ENCODE results near the gene RPTOR.

Gene RPTOR

DNA sequence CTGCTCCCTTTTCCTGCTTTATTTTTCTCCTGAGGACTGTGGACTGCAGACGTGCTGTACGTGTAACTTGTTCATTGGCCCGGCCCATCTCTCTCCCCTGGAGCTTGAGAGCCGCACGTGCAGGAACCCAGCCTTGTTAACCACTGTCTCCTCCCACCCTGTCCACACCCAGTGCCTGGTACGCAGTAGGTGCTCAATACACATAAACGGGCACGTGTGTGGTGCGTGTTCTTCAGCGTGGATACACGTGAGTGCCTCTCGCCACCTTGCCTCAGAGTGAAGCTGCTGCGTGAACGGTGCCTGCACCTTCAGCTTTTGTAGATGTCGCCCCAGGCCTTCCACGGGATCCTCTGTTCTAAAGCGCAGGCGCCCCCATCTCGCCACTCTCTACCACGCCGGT is 350.7 kb downstream of the RPTOR start:
- Histone ChIP-seq H3K36me3 (peaks cover 18% of the 10 kb centered on the region), H3K4me1 (peaks cover 18% of the 10 kb centered on the region), H3K27me3 (no peaks in the 10 kb centered on the region), H3K9me3 (no peaks in the 10 kb centered on the region), H3K4me3 (ENCODE audit: low read depth, low read length) (no peak overlapping the region)
- no peak for DNase-seq
- TF ChIP-seq, protein P1, sequence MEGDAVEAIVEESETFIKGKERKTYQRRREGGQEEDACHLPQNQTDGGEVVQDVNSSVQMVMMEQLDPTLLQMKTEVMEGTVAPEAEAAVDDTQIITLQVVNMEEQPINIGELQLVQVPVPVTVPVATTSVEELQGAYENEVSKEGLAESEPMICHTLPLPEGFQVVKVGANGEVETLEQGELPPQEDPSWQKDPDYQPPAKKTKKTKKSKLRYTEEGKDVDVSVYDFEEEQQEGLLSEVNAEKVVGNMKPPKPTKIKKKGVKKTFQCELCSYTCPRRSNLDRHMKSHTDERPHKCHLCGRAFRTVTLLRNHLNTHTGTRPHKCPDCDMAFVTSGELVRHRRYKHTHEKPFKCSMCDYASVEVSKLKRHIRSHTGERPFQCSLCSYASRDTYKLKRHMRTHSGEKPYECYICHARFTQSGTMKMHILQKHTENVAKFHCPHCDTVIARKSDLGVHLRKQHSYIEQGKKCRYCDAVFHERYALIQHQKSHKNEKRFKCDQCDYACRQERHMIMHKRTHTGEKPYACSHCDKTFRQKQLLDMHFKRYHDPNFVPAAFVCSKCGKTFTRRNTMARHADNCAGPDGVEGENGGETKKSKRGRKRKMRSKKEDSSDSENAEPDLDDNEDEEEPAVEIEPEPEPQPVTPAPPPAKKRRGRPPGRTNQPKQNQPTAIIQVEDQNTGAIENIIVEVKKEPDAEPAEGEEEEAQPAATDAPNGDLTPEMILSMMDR (IDR thresholded peaks at IDR 0.05; ENCODE audit: low read depth, low read length), result no peak

DNA sequence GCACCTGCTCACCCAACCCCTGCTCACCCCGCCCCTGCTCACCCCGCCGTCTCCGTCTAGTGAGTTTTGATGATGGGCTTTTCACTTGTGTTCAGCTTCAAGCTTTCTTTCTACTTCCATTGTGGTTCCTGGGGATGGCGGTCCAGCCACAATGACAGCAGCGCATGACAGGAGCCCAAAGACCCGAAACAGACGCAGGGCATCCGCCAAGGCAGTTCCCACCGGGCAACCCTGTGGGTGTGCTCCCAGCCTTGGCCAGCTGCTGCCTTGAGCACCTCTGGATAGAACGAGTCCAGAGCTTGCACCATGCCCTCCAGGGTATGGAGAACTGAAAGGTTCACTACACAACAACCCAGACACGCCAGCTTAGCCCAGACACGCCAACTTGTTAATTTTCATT is 354.1 kb downstream of the RPTOR start:
- DNase-seq, result no peak
- TF ChIP-seq, protein P1 (IDR thresholded peaks at IDR 0.05; ENCODE audit: low read depth, low read length), result no peak
- H3K36me3 ChIP-seq, result peaks cover 24% of the 10 kb centered on the region
- H3K4me1 ChIP-seq, result no peaks in the 10 kb centered on the region
- no peaks in the 10 kb centered on the region for H3K27me3 ChIP-seq
- H3K4me3 ChIP-seq (ENCODE audit: low read depth, low read length), result no peak overlapping the region
- H3K9me3 ChIP-seq, result no peaks in the 10 kb centered on the region

DNA sequence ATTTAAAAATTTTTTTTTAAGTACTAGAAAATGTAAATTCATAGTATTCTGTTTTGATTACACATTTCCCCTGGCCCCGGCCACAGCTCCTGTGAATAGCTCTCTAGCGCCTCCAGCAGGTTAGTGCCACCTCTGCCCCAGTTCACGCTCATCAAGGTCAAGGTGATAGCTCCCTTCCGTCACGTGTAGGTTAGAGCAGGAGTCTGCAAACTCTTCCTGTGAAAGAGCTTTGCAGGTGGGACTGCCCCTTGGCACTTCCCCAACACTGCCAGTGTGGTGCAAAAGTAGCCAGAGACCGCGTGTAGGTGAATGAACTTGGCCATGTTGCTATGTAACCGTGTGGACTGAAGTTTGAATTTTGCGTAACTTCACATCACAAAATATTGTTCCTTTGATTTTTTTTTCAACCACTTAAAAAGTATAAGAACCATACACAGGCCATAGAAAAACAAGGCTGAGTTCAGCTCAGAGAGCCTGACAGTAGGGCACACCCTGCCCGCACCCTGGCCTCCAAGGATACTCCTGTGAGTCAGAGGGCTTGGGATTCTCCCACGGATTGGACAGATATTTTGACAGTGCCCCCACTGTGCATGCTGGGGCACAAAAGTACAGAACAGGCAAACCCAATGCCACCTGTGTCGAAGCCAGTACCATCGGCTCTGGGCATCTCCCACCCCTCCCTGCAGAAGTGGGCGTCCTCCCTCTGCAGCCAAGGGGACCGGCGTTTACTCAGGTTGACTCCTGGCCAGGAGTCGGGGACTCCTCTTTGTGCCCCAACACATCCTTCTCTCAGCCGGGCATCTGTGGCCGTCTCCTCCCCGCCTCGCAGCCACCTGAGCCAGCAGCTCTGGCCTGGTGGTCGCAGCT is 355.0 kb downstream of the RPTOR start:
- peak; percentile 71 for DNase-seq

DNA sequence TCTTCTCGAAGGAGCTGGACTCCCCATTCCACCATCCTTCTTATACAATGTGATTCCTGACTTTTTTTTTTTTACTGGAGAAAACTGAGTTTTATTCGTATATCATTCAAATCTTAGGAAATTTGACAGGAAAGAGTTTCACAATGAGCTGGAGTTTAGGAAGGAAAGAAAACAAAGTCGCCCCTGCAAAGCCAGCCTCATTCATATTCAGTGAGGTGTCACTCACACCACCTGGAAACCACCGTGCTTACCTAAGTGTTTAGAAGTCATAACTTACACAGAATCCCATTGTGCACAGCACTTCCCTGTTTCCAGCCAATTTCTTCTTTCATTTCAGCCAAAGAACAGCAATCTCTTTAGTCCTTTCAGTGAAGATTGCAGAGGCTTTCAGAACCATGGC is 356.7 kb downstream of the RPTOR start:
- no peak overlapping the region for H3K4me3 ChIP-seq (ENCODE audit: low read depth, low read length)
- DNase-seq, result no peak
- TF ChIP-seq, protein P1 (IDR thresholded peaks at IDR 0.05; ENCODE audit: low read depth, low read length), result no peak
- H3K27me3 ChIP-seq, result no peaks in the 10 kb centered on the region
- H3K9me3 ChIP-seq, result no peaks in the 10 kb centered on the region
- no peaks in the 10 kb centered on the region for H3K4me1 ChIP-seq
- peaks cover 16% of the 10 kb centered on the region for H3K36me3 ChIP-seq

More for the DNA sequence above, 355.0 kb downstream of the RPTOR start:
- H3K4me1 ChIP-seq, result no peaks in the 10 kb centered on the region
- TF ChIP-seq, protein P1 (IDR thresholded peaks at IDR 0.05; ENCODE audit: low read depth, low read length), result peak; percentile 88
- H3K36me3 ChIP-seq, result peaks cover 15% of the 10 kb centered on the region
- no peaks in the 10 kb centered on the region for H3K27me3 ChIP-seq
- no peaks in the 10 kb centered on the region for H3K9me3 ChIP-seq
- H3K4me3 ChIP-seq (ENCODE audit: low read depth, low read length), result no peak overlapping the region

DNA sequence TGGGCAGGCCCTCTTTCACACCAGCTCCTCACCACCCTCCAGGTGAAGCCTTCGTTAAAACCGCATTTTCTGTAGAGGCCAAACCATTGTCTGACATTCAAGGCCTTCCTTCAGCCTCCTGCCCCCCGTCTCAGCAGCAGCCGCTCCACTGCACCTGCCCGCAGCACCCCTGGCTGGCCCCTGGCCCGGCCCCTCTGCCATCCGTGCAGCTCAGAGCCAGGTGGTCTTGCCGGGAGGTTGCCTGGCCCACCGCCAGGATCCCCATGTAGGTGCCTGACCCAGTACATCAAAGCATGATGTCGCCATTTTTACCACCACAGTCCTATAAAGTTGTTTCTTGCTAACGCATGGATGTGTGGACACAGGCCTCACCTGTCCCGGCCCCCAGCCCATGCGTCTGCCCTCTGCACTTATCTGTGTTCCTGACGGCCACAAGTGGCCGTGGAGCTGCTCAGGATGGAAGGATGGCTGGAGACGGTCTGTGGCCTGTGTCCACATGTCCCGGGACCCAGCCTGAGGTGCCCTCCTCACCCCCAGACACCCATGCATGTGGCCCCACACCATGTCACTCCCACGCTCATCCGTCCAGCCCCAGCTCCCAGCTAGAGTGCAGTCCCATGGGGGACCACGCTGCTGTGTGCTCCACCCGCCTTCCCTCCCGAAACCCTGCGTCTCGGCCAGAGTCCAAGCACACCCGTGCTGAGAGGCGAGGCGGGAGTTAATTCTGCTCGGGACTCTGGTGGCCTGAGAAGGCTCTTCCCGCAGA is 357.7 kb downstream of the RPTOR start:
- H3K27me3 ChIP-seq, result no peaks in the 10 kb centered on the region
- TF ChIP-seq, protein P1 (IDR thresholded peaks at IDR 0.05; ENCODE audit: low read depth, low read length), result no peak
- DNase-seq, result no peak
- no peaks in the 10 kb centered on the region for H3K4me1 ChIP-seq
- H3K36me3 ChIP-seq, result peaks cover 19% of the 10 kb centered on the region
- H3K9me3 ChIP-seq, result no peaks in the 10 kb centered on the region
- H3K4me3 ChIP-seq (ENCODE audit: low read depth, low read length), result no peak overlapping the region

Data from BE2C (cell line).